ENCODE results near the gene PTGFRN. TPM values are rescaled to one million over a fixed set of nuclear protein-coding genes. Genes with fewer than 3 reads are reported as not detected.
A peak's percentile ranks its signal among the peaks of the same experiment; 100 is the strongest.

Gene PTGFRN
- total RNA-seq, 1 experiment from 2014 or later: 57.4 TPM

GRCh38 chr1:116913941-116914340 is 4.2 kb downstream of the PTGFRN start:
- ATAC-seq (no peak), DNase-seq (no peak)
- Histone ChIP-seq H3K36me3 (ENCODE audit: low read depth, low read length) (no peaks in the 10 kb centered on the region), H3K27ac (ENCODE audit: low read length) (no peak overlapping the region), H3K27me3 (ENCODE audit: low read length) (no peaks in the 10 kb centered on the region), H3K4me2 (ENCODE audit: low read length) (no peak overlapping the region), H3K9me3 (ENCODE audit: low read length) (no peaks in the 10 kb centered on the region), H4K20me1 (ENCODE audit: low read length) (no peaks in the 10 kb centered on the region), H3K4me3 (ENCODE audit: low read length) (no peak overlapping the region), H3K79me2 (ENCODE audit: low read length) (peaks cover 87% of the 10 kb centered on the region), H3K9me2 (replicated peaks; ENCODE audit: low read length) (no peaks in the 10 kb centered on the region), H3K9ac (ENCODE audit: low read length) (no peak overlapping the region), H2AFZ (ENCODE audit: low read length) (no peak overlapping the region), H3K4me1 (ENCODE audit: insufficient read depth, low read length) (peaks cover 53% of the 10 kb centered on the region), H3F3A (ENCODE audit: low read length, unreplicated experiment) (no peaks in the 10 kb centered on the region)
- BruUV-seq (replicated peaks): no TSS peak
- ChIA-PET CTCF (no interaction called here), POLR2A (ENCODE audit: unreplicated experiment) (no interaction called here)
- TF ChIP-seq CTCF (conservative IDR thresholded peaks at IDR 0.05; ENCODE audit: low read depth, low read length) (no peak), EZH2phosphoT487 (IDR thresholded peaks at IDR 0.05; ENCODE audit: borderline replicate concordance, low read length) (no peak), EZH2 (IDR thresholded peaks at IDR 0.05; ENCODE audit: low read length, unreplicated experiment) (no peak)
- intact Hi-C loops (cut with micrococcal nuclease): no loop called here

GRCh38 chr1:116914667-116915066 is 5.0 kb downstream of the PTGFRN start:
- Histone ChIP-seq H2AFZ (ENCODE audit: low read length) (no peak overlapping the region), H3K4me1 (ENCODE audit: insufficient read depth, low read length) (peaks cover 55% of the 10 kb centered on the region), H3K9me2 (replicated peaks; ENCODE audit: low read length) (no peaks in the 10 kb centered on the region), H4K20me1 (ENCODE audit: low read length) (no peaks in the 10 kb centered on the region), H3F3A (ENCODE audit: low read length, unreplicated experiment) (no peaks in the 10 kb centered on the region), H3K9me3 (ENCODE audit: low read length) (no peaks in the 10 kb centered on the region), H3K4me2 (ENCODE audit: low read length) (peak overlapping the region; percentile 63), H3K4me3 (ENCODE audit: low read length) (peak overlapping the region; percentile 32; the same call in 1 of the 2 replicates), H3K79me2 (ENCODE audit: low read length) (peaks cover 94% of the 10 kb centered on the region), H3K36me3 (ENCODE audit: low read depth, low read length) (no peaks in the 10 kb centered on the region), H3K27me3 (ENCODE audit: low read length) (no peaks in the 10 kb centered on the region), H3K27ac (ENCODE audit: low read length) (no peak overlapping the region), H3K9ac (ENCODE audit: low read length) (no peak overlapping the region)
- DNase-seq (no peak), ATAC-seq (no peak)
- ChIA-PET POLR2A (ENCODE audit: unreplicated experiment) (no interaction called here), CTCF (no interaction called here)
- TF ChIP-seq EZH2phosphoT487 (IDR thresholded peaks at IDR 0.05; ENCODE audit: borderline replicate concordance, low read length) (no peak), EZH2 (IDR thresholded peaks at IDR 0.05; ENCODE audit: low read length, unreplicated experiment) (no peak), CTCF (conservative IDR thresholded peaks at IDR 0.05; ENCODE audit: low read depth, low read length) (no peak)
- BruUV-seq (replicated peaks): no TSS peak
- intact Hi-C loops (cut with micrococcal nuclease): no loop called here

- H3K4me3 ChIP-seq (ENCODE audit: low read length): peak overlapping the region; percentile 32; the same call in 1 of the 2 replicates
- peak overlapping the region; percentile 63 for H3K4me2 ChIP-seq (ENCODE audit: low read length)
- ATAC-seq (peak; percentile 21), DNase-seq (peak; percentile 35)
- no peaks in the 10 kb centered on the region for H3K27me3 ChIP-seq (ENCODE audit: low read length)
- intact Hi-C loops (cut with micrococcal nuclease): no loop called here
- H3K9me2 ChIP-seq (replicated peaks; ENCODE audit: low read length): no peaks in the 10 kb centered on the region
- H3K36me3 ChIP-seq (ENCODE audit: low read depth, low read length): no peaks in the 10 kb centered on the region
- no peak overlapping the region for H3K9ac ChIP-seq (ENCODE audit: low read length)
- CTCF ChIA-PET: no interaction called here
- no peaks in the 10 kb centered on the region for H3F3A ChIP-seq (ENCODE audit: low read length, unreplicated experiment)
- no peaks in the 10 kb centered on the region for H4K20me1 ChIP-seq (ENCODE audit: low read length)
- no peak overlapping the region for H2AFZ ChIP-seq (ENCODE audit: low read length)
- TF ChIP-seq CTCF (conservative IDR thresholded peaks at IDR 0.05; ENCODE audit: low read depth, low read length): no peak
- BruUV-seq (replicated peaks): no TSS peak
- peaks cover 60% of the 10 kb centered on the region for H3K4me1 ChIP-seq (ENCODE audit: insufficient read depth, low read length)
- H3K79me2 ChIP-seq (ENCODE audit: low read length): peaks cover 99% of the 10 kb centered on the region
- no peaks in the 10 kb centered on the region for H3K9me3 ChIP-seq (ENCODE audit: low read length)
- POLR2A ChIA-PET (ENCODE audit: unreplicated experiment): no interaction called here
- H3K27ac ChIP-seq (ENCODE audit: low read length): no peak overlapping the region
These were observed 5.5 kb downstream of the PTGFRN start for GRCh38 chr1:116915086-116915661.
